HG03354 (cell line): ENCODE results near the gene AKIP1.

Source experiments
- ATAC-seq: cut with Tn5 transposase; IDR thresholded peaks from one replicate; pipeline ENCODE4 v1.9.1; 2021; ENCODE audit warnings: mild to moderate bottlenecking; ENCODE audit not compliant: unreplicated experiment, poor library complexity, severe bottlenecking

AKIP1 gene

GRCh38 chr11:8947230-8947943 is 36.4 kb downstream of the AKIP1 start:
- no peak for ATAC-seq

- ATAC-seq: no peak
Measured at GRCh38 chr11:8948886-8949285, 37.9 kb downstream of the AKIP1 start.

GRCh38 chr11:8956860-8957259 is 45.9 kb downstream of the AKIP1 start:
- ATAC-seq: no peak

GRCh38 chr11:8959546-8960166 is 48.7 kb downstream of the AKIP1 start:
- ATAC-seq: peak; percentile 43

- ATAC-seq: no peak
Measured at GRCh38 chr11:8961401-8961800, 50.4 kb downstream of the AKIP1 start.

GRCh38 chr11:8962841-8963240 is 51.9 kb downstream of the AKIP1 start:
- no peak for ATAC-seq

- ATAC-seq: peak; percentile 76
Measured at GRCh38 chr11:8963569-8964323, 52.8 kb downstream of the AKIP1 start.

- peak; percentile 85 for ATAC-seq
Measured at GRCh38 chr11:8964324-8965320, 53.6 kb downstream of the AKIP1 start, which contains the start of gene TMEM9B. Gene TMEM9B (minus strand): TSS chr11:8964442. CDS start chr11:8964313, 129 bp downstream.

- ATAC-seq: no peak
Measured at GRCh38 chr11:8967184-8967583, 56.2 kb downstream of the AKIP1 start.
